Stomach (tissue), 4 donors: ENCODE results near the gene OCSTAMP.

Experiments
- CTCF ChIP-seq, 7 experiments: fragments of 450-650 bp in 4 of 7; fragments of 200-600 bp in 3 of 7; sonication (generic) in 3 of 7; IDR thresholded peaks; one replicate each; pipeline ENCODE4 v1.5.1; 2016 to 2019; ENCODE audit warnings: antibody characterized with exemption in 7 of 7, control low read depth in 2 of 7, mild to moderate bottlenecking in 1 of 7
- EP300 ChIP-seq: sonication (generic); formaldehyde crosslinking; IDR thresholded peaks from one replicate; pipeline ENCODE4 v1.6.1; 2017; ENCODE audit warnings: antibody characterized with exemption
- POLR2A ChIP-seq, 4 donors: fragments of 450-650 bp; IDR thresholded peaks; one replicate each; pipeline ENCODE4 v1.6.1; 2016; ENCODE audit warnings: antibody characterized with exemption in 4 of 4, control low read depth in 2 of 4, mild to moderate bottlenecking in 1 of 4, moderate library complexity in 1 of 4

- TF ChIP-seq CTCF (IDR thresholded peaks at IDR 0.05): no peak
- no peak for TF ChIP-seq EP300
- no peak for TF ChIP-seq POLR2A (IDR thresholded peaks at IDR 0.05)
These were observed 40.9 kb downstream of the OCSTAMP start for GRCh38 chr20:46509523-46509922.
